ENCODE measurements around the gene DCAF6.
"Not testable (repeated sequence)": the region's sequence is repeated elsewhere in the genome, so short reads cannot be mapped to it uniquely, and the experiment has no call there.

Gene DCAF6

DNA sequence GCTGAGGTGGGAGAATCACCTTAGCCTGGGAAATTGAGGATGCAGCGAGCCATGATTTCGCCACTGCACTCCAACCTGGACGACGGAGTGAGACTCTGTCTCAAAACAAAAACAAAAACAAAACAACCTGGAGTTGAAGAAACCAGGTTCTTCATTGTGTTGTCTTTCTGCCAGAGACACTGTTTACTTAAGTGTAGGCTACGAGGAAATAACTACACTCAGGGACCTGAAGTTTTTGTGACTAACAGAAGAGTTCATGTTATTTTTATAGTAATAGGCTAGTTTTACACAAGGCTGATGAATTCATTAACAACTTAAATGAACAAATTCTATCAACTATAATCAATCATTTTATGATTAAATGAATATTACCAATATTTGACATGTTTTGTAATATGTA, 98.9 kb downstream of the DCAF6 start:
- DNase-seq, result no peak

DNA sequence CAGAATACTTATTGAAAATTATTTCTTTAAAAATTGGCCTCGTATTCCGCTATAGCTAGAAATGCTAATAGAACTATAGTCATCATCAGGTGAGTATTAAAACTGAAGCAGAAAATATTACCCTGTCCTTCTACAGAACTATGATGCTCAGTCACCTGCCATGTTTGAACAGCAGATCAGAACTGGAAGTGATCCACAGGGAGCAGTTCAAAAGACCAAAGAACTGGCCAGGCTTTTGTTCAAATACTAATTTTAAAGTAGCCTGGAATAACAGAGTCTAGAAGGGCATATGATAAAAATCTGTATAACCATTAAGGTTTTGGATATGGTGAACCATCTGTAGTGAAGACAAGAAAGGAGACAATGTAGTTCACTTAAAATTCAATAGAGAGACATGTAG, 105.9 kb downstream of the DCAF6 start:
- no peak for DNase-seq

DNA sequence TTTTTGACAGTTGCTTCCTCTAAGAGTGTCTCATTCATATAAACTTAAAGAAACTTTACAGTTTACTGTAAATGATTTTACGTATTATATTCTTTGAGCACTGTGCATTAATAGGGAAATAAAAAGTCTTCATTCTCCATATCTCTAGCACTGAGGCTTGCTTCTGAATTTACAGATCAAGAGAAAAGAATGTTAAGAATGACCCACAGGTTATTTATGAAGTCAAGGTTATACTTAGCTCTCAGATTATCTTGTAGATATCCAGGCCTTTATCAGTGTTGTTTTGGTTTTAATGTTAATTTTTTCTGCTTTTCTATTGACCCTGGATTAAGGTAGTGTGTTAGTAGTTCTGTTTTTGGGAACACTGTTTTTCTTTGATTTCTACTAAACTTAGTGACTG, 108.8 kb downstream of the DCAF6 start:
- no peak for DNase-seq

DNA sequence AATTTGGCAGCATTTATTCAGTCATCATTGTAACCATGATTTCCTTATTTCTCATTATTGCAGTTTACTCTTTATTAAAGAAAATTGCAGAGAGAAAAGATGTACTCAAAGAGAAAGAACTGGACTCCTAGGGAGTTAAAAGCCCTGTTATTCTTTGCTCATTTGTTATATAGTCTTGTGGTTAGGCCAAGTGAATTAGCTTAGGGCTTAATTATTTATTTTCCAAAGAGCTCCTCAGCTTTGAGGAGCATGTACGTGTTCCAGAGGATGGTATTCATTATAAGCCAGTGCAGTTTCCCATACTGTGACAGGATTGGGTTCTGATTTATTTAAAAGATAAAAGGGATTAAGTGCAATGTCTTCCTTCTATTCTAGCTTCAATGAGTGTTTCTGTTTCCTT, 113.8 kb downstream of the DCAF6 start:
- DNase-seq, result no peak

DNA sequence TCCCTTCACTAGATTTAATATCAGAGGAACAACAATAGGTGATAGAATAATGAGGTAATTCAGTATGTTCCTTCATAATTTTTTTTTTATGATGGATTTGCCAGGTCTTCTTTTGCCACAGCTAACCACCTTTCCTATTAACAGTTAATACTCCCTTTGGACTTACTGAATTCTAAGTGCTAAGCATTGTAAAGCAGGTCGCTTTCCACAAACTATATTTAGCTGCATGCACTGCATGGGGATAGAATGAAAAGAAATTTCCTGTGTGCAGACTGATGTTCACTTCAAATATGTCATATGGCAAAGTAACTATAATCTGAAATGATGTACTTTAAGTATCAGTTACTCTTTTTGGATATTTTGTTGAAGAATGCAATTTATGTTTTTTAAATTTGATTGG, 114.4 kb downstream of the DCAF6 start:
- DNase-seq, result no peak

DNA sequence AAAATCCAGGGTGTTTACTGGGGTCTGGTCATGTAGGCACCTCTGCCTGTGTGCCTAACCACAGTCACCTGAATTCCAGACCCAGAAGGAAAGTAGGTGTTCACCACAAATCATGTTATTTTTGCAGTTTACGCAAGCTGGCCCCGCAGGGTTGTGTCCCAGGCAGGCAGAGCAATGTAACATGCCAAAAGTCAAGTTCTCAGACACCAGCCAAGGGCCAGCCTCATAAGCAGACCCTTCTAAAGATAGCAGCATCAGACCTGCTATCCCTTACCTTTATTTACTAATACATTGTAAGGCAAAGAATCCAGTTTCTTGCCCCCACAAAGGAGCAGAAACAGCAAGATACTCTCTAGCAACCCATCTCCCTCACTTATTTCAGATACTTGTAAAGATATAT, 117.2 kb downstream of the DCAF6 start:
- no peak for DNase-seq

GRCh38 chr1:168054117-168054516, 117.6 kb downstream of the DCAF6 start:
- peak; percentile 61 for DNase-seq

- DNase-seq, result not testable (repeated sequence)
Observed at GRCh38 chr1:168056152-168056551, 119.7 kb downstream of the DCAF6 start.

GRCh38 chr1:168057355-168057754, 120.9 kb downstream of the DCAF6 start:
- DNase-seq, result no peak

DNA sequence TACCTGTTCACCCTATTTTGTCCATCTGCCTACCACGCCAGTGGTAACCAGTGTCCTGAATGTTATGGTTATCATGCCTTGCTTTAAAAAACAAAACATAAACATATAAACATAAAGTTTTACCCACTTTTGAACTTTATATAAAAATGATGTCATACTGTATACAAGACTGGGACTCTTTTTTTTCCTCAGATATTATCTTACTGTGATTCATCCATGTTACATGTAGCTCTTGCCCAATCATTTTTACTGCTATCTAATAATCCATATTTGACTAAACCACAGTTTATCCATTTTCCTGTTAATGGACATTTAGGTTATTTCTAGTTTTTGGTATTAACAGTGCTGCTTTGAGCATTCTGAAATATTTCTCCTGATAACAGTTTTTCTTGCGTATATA, 121.4 kb downstream of the DCAF6 start:
- DNase-seq, result no peak

DNA sequence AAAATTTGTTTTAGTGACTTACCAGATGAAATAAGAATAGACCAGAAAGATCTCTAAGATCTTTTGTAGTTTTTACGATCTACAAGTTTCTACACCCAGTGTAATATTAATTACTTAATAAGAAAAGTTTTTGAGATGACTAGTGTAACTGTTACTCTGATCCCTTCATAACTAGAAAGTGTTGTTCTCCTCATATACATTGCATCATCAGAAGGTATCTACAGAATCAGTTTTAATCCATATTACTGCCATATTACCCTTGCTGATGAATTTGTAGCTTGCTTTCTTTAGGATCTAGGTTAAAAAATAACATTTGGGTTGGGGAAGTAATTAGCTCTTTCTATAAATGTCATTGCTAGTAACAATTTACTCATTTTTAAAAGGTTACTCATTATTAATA, 127.7 kb downstream of the DCAF6 start:
- DNase-seq, result no peak

DNA sequence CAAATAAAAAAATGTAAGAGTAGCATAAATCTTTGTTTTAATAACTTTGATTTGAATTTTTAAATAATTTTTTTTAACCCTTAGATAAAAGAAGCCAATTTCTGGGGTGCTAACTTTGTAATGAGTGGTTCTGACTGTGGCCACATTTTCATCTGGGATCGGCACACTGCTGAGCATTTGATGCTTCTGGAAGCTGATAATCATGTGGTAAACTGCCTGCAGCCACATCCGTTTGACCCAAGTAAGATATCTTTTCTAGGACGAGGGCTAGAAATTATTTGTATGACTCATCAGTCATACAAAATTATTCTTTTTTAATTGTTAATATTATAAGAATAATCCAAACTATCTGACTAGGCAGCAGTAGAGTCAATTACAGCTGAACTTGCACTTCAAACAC, 129.0 kb downstream of the DCAF6 start:
- DNase-seq, result peak; percentile 87

GRCh38 chr1:168069384-168069783, 132.9 kb downstream of the DCAF6 start:
- no peak for DNase-seq

- no peak for DNase-seq
Observed at GRCh38 chr1:168079761-168080160, 143.3 kb downstream of the DCAF6 start.

DNA sequence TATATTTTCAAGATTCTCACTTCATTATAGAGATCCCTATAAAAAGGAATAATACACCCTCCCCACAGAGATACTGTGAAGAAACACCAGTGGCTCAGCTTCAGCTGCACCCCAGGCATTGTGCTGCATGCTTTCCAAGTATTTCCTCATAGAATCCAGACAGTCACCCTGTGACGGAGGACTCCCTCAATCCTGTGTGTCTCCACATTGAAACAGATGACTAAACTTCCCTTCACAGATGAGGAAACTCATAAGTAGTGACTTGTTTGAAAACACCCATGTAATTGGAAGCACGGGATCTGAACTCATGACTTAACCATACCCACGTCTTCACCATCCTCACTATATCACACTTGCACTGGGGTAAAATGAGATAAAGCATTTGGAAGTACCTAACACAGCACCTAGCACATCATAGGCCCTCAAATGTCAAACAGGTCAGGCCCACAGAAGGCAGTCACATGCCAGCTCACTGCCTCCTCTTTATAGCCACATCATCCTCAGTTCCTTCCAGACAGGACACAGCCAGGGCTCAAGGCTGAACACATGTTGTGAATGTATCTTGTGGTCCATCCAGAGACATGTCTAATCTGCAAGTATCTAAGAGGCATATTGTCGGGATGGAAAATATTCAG, 145.0 kb downstream of the DCAF6 start:
- DNase-seq, result no peak

GRCh38 chr1:168082008-168082876, 145.8 kb downstream of the DCAF6 start:
- peak; percentile 90 for DNase-seq

GRCh38 chr1:168083456-168084325, 147.2 kb downstream of the DCAF6 start:
- no peak for DNase-seq

- DNase-seq, result peak; percentile 88
Observed at GRCh38 chr1:168084396-168085231, 148.1 kb downstream of the DCAF6 start.

GRCh38 chr1:168085401-168085872, 149.0 kb downstream of the DCAF6 start:
- DNase-seq, result no peak

- DNase-seq, result peak; percentile 25
Observed at GRCh38 chr1:168086438-168086837, 150.0 kb downstream of the DCAF6 start.

DNA sequence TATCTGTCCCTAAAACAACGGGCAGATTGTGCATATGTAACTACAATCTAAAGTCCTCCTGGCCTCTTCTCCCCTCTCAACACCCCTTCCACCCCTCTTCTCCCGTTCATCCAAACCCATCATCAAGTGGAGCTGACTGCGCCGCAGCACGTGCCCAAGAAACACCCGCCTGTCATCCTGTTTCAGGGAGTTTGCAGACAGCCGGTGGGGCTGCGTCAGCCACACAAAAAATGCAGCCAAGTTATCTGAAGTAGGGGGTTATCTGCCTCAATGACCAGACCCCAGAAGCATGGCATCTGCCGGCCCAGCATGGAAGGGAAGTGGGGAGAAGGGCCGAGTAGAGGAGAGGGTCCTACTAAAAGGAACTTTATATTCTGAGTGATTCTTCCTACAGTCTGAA, 151.2 kb downstream of the DCAF6 start:
- no peak for DNase-seq
